KOPT-K1 (cell line): ENCODE measurements around the gene AP3D1.

Source experiments
- H3K27ac ChIP-seq: fragments of 200-600 bp; sonication (generic); 2 replicates; pipeline ENCODE4 v1.5.1; 2016; ENCODE audit warnings: antibody characterized with exemption, mild to moderate bottlenecking, low read depth, low read length; ENCODE audit not compliant: poor library complexity, severe bottlenecking
- H3K36me3 ChIP-seq: fragments of 200-600 bp; sonication (generic); 2 replicates; pipeline ENCODE4 v1.5.1; 2017; ENCODE audit warnings: antibody characterized with exemption, mild to moderate bottlenecking, low read length, moderate library complexity; ENCODE audit not compliant: insufficient read depth
- H3K9me3 ChIP-seq: fragments of 200-600 bp; sonication (generic); 2 replicates; pipeline ENCODE4 v1.5.1; 2017; ENCODE audit warnings: antibody characterized with exemption, low read length, mild to moderate bottlenecking; ENCODE audit not compliant: insufficient read depth, poor library complexity, severe bottlenecking

Gene AP3D1

GRCh38 chr19:2070986-2071673 lies 80.2 kb downstream of the AP3D1 start:
- no peak overlapping the region for H3K27ac ChIP-seq
- H3K9me3 ChIP-seq: no peaks in the 10 kb centered on the region
- peaks cover 58% of the 10 kb centered on the region for H3K36me3 ChIP-seq

DNA sequence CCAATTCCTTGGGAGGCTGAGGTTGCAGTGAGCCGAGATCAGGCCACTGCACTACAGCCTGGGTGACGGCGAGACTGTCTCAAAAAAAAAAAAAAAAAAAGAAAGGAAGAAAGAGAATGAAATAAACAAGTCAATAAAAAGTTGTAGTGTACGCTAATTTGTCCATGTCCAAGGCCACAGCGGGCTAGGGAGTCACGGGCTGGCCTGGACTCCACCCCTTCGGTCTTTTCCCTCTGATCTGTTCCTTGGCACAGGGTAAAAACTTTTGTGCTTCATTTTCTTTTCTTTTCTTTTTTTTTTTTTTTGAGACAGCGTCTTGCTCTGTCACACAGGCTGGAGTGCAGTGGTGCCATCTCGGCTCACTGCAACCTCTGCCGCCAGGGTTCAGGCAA lies 80.9 kb downstream of the AP3D1 start:
- H3K27ac ChIP-seq: no peak overlapping the region
- H3K36me3 ChIP-seq: peaks cover 51% of the 10 kb centered on the region
- H3K9me3 ChIP-seq: no peaks in the 10 kb centered on the region

DNA sequence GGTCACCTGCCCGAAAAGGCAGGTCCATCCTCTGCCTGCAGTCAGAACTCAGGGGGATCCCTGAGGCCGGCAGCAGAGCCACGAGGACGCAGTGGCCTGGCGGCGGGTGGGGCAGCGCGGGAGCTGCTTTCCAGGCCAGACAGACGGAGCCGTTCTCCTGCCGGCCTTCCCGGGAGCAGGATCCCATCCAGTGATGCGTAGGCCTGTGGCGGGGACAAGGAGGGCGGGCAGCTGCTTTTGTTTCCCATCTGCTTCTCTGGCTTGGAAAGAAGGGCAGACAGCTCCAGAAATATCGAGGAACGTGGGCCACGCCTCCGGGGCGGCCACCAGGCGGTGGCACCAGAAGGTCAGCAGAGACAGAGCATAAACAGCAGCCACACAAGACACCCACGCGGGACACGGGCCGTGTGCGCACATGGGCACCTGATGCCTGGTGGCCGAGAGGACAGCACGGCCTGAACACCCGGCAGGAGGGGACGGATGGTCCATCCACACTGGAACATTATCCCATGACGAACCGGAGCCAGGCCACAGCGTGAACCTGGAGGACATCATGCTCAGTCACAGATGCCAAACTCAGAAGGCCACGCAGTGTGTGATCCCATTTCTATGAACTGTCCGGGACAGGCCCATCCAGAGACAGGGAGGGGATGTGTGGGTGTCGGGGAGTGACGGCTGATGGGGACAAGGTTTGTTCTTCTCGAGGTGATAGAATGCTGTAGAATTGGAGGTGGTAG lies 86.4 kb downstream of the AP3D1 start:
- Histone ChIP-seq H3K36me3 (no peaks in the 10 kb centered on the region), H3K27ac (no peak overlapping the region), H3K9me3 (no peaks in the 10 kb centered on the region)

DNA sequence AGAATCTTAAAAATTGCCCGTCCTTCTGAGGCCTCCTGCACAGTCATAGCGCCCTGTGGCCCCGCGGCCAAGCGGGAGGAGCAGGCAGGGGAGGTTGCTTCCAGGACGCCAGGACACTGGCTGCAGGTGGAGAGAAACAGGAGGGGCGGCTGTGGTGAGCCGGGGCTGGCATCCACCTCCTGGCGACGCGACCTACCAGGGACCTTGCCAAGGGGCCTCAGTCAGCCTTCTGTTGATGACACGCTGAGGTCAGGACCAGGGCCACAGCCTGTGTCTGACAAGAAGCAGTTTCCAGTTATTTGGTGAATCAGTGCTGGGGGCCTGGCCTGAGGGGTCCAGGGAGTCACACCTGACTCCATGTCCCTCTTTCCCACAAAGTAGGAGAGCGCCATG lies 87.0 kb downstream of the AP3D1 start:
- H3K27ac ChIP-seq: no peak overlapping the region
- no peaks in the 10 kb centered on the region for H3K9me3 ChIP-seq
- no peaks in the 10 kb centered on the region for H3K36me3 ChIP-seq

- H3K9me3 ChIP-seq: no peaks in the 10 kb centered on the region
- H3K36me3 ChIP-seq: no peaks in the 10 kb centered on the region
- H3K27ac ChIP-seq: no peak overlapping the region
These were observed 87.5 kb downstream of the AP3D1 start for GRCh38 chr19:2063824-2064223.

- no peak overlapping the region for H3K27ac ChIP-seq
- H3K9me3 ChIP-seq: no peaks in the 10 kb centered on the region
- no peaks in the 10 kb centered on the region for H3K36me3 ChIP-seq
These were observed 88.6 kb downstream of the AP3D1 start for GRCh38 chr19:2062770-2063169.

DNA sequence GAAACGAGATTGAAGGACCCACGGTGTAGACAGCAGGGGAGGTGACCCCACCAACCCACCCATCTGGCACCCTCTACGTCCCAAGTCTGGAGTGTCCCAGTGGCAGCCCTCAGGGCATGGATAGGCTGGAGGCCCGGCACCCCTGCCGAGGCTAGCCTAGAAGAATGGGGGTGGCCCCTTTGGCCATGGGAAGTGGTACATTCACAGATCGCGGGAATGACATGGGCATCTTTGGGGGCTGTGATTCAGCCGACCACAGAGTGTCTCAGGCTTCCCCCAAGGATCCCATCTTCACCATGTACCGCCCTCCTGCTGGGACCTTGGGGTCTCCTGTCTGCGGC lies 89.0 kb downstream of the AP3D1 start:
- no peaks in the 10 kb centered on the region for H3K9me3 ChIP-seq
- H3K36me3 ChIP-seq: no peaks in the 10 kb centered on the region
- H3K27ac ChIP-seq: peak overlapping the region; percentile 95

DNA sequence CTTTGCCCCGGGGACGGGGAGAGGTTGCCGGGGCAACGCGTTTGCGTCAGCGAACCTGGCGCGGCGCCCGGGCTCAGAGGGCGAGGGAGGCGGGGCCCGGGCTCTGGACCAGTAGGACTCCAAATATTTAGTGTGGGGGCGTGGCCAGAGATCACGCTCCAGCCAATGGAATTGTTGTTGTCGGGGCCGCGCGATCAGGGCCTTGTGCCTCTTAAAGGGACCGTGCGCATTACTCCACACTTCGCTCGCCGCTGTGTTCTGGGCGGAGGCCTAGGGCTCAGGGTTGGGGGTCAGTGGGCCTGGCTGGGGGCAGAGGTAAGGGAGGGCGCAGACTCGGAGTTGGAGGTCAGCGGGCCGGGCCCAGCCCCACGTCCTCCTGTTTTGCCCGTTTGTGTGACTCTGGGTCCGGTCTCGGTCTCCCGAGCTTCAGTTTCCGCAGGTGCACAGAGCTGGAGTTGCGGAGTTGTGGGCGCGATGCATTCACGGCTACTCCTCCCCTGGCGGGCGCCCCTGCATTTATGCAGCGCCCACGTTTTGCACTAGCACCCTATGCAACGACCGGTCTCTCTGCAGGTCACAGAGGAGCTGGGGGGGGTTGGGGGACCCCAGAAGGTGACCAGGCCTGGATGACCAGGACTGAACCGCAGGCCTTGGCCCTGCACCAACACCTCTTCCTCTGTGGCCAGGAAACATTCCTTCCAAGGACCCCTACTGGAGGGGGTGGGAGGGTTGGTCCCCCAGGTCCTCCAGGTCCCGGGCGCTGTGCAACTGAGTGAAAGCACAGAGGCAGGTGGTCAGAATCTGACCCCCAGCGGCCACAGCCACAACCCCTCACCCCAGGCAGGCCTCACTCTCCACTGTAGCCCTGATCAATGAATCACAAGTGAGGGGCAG lies 89.6 kb downstream of the AP3D1 start:
- peak overlapping the region; percentile 95 for H3K27ac ChIP-seq

DNA sequence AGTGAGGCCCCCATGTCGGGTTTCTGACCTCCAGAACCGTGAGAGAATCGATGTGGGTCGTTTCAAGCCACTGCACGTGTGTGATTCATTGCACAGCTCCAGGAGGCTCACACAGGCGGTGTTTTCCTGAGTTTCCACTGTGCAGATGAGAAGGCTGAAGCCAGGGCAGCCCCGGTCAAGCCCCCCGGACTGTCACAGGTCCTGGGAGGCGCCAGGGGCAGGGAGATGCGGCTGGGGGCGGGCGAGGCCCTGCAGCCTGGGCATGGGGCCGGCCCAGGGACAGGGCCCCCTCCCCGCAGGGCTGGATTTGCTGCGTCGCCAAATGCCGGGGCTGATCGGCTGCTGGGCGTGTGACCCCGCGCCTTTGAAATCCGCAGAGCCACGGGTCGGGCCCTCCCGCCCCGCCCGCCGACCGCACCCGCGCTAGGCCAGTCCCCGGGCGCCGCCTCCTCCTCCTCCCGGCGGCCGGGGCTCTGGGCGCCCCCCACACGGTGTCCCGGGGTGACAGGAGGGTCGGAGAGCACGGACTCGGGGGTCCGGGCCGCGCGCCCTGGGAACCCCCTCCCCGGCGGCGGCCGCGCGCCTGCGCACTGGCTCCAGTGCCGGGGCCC lies 90.4 kb downstream of the AP3D1 start:
- H3K27ac ChIP-seq: peak overlapping the region; percentile 95
- no peaks in the 10 kb centered on the region for H3K36me3 ChIP-seq
- no peaks in the 10 kb centered on the region for H3K9me3 ChIP-seq

More for the DNA sequence above, 89.6 kb downstream of the AP3D1 start:
- H3K36me3 ChIP-seq: no peaks in the 10 kb centered on the region
- no peaks in the 10 kb centered on the region for H3K9me3 ChIP-seq

DNA sequence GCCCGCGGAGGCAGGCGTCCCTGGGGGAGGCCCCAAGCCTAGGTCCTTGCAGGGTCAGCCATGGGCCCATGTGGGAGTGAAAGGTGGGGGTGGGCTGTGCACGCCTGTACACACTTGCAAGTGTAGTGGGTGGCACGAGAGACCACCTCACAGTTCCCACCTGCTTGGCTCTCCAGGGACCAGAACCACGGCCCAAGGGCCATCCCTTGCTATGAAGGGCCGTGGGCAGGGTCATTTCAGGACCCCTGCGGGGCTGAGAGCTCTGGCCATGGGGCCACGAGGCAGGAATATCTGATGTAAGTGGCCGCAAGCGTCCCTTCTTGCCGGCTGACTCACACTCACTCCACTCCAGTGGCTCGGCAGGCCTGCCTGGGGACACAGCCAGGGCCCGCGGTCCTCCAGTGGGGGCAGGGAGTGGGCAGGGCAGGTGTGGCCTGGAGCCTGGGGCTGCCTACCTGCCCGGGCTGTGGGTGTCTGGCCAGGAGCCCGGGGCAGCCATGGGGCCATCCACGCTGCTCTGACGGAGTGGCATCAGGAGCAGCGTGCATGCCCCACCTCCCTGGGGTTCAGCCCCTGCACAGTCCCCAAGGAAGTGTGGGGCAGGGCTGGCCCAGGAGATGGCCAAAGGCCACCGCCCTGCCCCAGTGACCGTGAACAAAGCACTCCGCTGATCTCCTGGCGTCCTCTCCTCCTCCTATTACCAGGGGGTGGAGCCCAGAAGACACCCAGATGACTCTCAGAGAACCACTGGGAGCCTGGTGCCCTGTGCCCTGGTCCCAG lies 91.8 kb downstream of the AP3D1 start:
- no peaks in the 10 kb centered on the region for H3K36me3 ChIP-seq

GRCh38 chr19:2058570-2059421 lies 92.6 kb downstream of the AP3D1 start:
- Histone ChIP-seq H3K27ac (peak overlapping the region; percentile 62), H3K36me3 (no peaks in the 10 kb centered on the region), H3K9me3 (no peaks in the 10 kb centered on the region)

More for the DNA sequence above, 91.8 kb downstream of the AP3D1 start:
- H3K9me3 ChIP-seq: no peaks in the 10 kb centered on the region
- H3K27ac ChIP-seq: peak overlapping the region; percentile 95

DNA sequence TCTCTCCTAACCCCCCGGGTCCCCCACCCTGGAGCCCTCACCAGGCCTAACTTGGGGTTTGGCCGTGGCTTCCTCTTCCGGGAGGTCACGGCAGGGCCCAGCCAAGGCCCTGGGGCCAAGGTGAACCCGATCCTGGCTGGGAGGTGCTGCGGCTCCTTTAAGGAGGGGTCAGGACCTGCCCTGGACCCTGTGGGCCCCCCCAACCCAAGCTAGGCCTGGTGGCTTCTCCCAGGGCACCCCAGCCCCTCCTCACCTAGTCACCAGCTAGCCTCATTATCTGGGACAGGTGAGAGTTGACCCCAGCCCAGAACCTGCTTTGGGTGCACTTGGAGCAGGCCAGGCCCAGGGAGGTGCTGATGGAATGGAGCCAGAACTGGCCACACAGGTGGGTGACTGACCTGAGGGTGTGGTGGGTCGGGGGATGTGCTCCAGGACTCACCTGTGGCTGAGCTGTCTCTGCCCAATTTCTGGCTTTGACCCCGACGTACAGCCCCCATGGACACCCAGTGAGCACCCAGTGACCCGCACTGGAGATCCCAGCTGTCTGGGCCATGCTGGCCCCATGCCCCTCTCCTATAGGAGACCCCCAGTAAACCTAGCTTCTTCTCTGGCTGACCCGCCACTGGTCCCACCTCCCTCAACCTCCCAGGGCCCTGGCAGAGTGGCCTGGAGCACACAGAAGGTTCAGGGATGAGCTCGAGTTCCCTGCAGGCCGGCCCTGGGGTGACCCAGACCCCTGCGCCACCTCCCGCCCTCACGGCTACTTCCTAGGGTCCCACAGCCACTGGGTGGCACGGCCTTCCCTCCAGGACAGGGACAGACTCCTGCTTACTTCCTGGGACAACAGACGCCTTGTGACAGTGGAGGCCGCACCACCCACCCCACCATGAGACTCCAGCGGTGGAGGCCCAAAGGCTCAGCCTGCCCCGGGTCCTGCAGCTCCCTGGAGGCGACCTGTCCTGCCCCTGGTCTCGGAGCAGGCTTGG lies 93.6 kb downstream of the AP3D1 start:
- H3K9me3 ChIP-seq: no peaks in the 10 kb centered on the region
- H3K27ac ChIP-seq: peak overlapping the region; percentile 62
- no peaks in the 10 kb centered on the region for H3K36me3 ChIP-seq

GRCh38 chr19:2056837-2057192 lies 94.6 kb downstream of the AP3D1 start:
- no peaks in the 10 kb centered on the region for H3K9me3 ChIP-seq
- H3K36me3 ChIP-seq: no peaks in the 10 kb centered on the region
- peak overlapping the region; percentile 62 for H3K27ac ChIP-seq
